Stimulated activated CD8-positive, alpha-beta memory T cell treated with anti-CD3 and anti-CD28 coated beads, Interleukin-4, amount 100 ng/mL, for 1 hour (primary cell): ENCODE data around the gene TMEM178A.

Source experiments
- DNase-seq, 2 donors: peaks; one replicate each; pipeline ENCODE4 v3.0.0-alpha.2; 2020; ENCODE audit warnings: low read depth in 2 of 2, low spot score in 1 of 2

The TMEM178A gene

DNA sequence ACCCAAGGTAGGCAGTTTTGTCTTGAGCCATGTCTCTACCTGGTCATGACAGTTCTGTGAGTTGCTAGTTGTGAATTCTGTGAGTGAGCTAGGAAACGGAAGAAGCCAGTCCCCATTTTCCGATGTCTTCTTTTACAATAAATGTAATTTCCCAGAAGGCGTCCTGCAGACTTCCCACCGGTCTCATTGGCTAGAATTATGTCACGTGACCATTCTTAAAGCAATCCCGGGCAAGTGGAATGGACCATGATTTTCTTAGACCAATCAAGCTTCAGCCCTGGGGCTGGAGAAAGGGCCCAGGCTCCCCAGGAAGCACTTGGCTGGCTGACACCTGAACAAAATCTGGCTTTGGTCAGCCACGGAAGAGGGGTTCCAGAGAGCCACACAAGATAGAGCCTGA, 10.6 kb downstream of the TMEM178A start:
- DNase-seq: no peak

DNA sequence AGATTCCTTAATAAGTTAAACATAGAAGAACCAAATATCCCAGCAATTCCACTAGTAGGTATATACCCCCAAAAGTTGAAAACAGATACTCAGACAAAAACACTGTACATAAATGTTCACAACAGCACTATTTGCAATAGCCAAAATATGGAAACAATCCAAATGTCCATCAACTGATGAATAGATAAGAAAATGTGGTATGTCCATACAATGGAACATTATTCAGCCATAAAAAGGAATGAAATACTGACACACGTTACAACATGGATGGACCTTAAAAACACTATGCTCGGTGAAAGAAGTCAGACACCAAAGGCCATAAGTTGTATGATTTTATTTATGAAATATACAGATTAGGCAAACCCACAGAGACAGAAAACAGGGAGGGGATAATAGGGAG, 12.5 kb downstream of the TMEM178A start:
- DNase-seq: no peak

DNA sequence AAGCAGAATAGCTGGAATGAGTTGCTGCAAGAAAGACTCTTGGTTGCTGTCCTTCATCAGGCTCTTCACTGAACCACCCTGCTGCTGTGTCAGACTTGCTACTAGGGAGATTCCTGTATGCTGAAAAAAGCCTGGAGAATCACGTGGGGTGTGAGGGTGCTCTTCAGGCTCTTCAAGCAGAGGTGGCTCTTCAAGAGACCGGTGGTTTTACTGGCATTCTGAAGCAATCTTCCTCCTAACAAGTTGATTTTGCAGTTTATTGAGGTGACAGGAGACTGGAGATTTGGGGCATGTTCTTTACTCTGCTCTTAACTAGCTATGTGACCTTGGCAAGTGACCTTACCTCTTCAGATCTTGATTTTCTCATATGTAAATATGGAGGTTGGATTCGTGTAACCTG, 14.1 kb downstream of the TMEM178A start:
- DNase-seq: no peak

DNA sequence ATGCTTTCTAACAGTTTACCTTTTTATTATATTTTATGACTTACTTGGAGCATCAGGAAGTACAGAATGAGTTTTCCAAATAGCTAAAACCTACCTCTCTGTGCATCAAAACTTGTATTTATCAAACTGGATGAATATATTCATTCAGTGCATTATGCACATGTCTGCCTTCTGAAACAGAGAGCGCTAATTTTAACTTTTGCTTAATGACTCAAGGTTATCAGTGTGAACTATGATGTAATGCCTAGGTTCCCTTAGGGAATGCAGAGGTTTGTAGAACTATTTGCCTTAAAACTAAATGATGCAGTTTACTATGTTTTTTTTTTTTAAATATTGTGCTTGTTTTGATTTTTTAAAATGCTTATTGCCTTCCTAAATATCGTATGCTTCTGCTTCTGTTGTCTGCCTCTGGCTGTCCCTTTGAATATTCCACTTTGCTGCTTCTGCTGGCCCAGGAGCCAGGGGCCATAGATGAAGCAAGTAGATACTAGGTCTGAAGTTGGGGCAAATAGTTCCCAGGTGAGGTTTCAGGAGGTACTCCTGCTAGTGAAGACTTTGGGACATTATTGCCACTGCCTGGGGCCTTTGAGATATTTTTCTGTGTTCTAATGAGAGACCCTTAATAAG, 16.5 kb downstream of the TMEM178A start:
- no peak for DNase-seq

DNA sequence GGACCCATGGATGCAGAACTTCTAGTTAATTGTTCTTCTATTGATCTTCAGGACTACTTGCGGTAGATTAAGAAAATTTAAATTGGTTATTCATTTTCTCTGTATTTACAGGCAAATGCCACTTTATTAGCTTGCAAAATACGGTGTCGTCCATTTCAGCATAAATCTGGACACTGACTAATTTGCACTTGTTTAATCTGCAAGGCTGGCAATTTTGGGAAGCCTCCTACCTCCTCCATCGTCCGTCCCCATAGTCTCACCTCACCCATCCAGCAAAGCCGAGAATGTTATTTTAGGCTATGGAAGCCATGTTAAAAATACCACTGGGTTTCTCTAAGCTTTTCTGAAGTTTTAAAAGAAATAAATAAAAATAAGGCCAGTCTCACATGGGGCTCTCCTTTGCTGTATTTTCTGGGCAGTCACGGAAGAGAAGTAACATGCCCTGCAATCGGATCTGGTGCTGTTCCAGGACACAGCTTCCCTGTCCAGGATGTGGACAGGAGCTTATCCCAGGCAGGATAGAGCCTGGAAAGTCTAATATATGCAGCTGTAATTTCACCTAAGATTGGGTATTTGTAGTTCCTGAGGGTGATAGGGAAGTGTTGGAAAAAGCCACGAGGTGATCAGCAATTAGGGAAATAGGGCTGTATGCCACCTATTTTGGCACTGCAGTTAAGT, 17.4 kb downstream of the TMEM178A start:
- no peak for DNase-seq

DNA sequence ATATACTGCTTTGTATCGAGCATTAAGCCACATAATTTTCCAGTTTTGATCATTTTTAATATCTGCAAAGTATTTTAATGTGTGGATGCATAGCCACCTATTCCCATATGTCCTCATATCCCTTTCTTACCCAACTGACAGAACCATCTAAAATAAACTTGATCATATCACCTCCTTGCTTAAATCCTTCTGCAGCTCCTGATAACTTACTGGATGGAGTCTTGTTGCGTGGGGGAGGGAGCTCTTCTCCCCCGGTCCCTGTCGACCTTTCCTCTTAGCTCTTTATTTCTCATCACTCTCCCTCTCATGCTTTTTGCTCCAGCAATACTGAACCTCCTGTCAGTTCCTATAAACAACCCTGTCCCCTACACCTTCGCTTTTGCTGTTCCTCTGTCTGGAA, 18.7 kb downstream of the TMEM178A start:
- no peak for DNase-seq

DNA sequence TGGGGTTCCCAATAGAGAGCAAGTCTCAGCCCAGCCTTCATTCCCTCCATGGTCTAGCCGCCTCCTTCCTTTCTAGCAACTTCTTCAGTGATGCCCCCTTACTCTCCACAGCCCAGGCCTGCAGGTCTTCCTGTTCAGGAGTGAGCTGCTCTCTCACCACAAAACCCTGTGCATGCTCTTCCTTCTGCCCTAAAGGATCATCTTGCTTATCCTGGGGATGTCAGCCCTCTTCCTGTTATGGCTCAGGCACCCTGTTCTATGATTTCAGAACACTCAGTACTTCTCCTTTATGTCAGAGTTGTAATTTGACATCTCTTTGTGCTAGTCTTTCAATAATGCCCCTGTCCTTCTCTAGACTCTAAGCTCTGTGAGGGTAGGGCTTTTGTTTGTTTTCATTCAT, 19.4 kb downstream of the TMEM178A start:
- no peak for DNase-seq

DNA sequence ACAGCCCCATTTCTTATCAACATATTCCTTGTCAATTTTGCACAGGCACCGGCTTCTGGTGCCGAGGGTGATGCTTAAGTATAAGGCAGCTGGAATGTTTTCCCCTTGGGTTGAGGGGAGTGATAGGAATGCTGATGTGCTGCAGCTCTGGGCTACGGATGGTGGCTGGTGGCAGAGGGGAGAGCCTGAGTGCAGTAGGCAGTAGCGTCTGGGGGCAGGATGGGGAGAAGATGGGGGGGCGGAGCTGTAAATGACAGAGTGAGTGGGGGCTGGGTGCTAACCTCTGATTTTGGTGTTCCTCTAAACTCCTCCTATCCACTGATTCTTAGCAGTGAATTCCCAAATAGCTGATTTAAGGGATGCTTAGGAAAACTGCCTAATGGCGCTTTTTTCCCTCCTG, 20.7 kb downstream of the TMEM178A start:
- no peak for DNase-seq

DNA sequence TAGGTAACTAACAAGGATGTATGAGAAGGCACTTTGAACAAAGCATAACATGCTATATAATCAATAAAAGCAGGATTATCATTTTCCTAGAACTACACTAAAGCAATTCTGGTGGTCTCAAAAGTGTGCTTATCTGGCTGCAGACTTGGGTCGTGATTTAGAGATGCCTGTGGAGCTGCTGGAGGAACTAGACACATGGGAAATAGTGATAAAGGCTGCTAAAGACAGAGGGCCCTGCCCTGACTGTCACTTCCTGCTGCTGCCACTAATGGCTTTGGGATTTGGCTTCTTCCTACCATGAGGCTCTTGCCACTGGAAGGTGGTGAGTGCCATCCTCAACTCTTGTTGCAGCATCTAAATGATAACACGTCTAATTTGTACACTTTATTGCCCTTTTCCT, 22.5 kb downstream of the TMEM178A start:
- DNase-seq: no peak

DNA sequence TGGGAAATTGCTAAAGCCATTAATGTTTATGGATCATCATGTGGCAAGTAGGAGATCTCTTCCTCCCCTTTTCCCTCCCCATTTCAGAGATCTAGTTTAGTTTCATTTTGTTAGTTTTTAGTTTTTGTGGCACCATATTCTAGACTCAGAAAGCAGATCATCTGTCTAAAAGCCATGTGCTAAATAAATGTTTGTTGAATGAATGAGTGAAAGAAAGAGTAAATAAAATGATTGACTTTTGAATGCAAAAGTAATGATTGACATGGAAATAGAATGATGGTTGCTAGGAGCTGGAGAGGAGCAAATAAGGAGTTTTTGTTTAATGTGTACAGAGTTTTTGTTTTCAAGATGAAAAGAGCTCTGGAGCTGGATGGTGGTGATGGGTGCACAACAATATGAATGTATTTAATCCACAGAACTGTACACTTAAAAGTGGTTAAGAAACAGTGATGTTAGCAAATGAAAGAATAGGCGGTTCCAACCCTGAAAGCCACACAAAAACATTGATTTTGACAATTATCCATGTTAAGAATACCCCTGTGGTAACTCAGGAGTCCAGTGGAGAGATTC, 23.6 kb downstream of the TMEM178A start:
- DNase-seq: no peak

DNA sequence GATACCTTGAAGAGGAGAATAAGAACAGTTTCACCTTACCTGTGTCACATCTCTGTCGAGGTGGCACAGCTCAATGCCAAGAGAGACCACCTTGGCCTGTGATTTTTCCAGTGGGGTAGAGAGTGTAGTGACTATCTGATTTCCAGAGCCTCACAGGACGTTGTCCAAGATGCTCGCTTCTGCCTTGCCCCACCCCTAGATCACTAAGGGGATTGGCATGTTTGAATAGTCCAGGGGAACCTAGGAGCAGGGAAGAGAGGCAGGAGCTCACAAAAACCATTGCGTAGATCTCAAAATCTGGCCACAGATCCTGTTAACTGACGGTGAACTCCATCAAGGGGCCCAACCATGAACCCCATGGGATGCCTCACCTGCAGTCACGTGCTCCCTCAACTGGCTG, 24.2 kb downstream of the TMEM178A start:
- DNase-seq: no peak

DNA sequence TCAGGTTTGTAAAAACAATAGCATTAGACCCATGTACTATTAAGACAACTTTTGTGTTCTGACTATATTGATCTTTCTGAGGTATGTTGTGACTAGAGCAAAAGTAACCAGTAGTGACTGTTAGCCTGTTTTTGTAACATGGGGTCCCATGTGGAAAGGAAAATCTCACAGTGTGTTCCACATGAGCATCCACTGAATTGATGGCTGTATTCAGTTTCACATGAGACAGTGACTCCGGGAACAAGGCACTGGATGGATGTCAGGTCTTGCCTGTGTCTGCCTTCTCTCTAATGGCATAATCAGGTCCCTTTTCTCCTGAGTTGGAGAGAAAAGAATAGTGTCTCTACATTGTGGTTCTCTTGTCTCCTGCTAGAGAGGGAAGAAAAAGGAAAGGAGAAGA, 27.5 kb downstream of the TMEM178A start:
- no peak for DNase-seq

DNA sequence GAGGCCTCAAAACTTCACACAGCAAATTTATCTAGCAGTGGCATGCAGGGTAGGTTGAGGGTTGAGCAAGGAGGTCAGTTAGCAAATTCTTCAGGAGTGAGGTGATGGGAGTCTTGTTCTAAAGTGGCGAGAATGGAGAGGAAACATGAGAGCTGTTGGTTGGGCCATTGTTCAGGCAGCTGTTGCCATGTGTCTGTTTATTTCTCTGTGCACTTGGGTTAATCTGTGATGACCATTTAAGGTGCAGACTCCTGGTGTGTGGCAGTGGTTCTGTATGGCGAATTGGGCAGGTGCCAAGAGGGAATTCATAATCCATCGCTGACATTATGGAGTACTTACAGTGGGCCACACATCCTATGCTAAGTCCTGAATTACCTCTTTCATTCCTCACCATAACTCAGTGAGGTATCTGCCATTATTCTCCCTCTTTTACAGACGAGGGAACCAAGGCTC, 30.4 kb downstream of the TMEM178A start:
- no peak for DNase-seq

DNA sequence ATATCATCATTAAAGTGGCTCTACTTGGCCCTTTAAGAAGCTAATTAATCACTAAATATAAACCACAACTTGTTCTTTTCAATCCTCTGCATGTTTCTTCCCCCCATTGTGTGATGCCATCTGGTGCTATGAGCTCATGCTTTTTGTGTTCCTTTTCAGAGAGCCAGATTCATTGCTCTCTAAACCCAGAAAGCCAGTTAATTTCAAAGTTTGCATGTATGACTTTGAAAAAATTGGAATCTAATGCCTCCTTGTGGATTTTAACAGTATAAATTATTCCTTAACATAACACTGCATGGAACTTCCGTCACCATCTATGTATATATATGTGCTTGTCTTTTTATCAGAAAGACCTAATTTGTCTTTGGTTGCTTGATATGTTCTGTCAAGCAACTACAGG, 31.1 kb downstream of the TMEM178A start:
- no peak for DNase-seq

DNA sequence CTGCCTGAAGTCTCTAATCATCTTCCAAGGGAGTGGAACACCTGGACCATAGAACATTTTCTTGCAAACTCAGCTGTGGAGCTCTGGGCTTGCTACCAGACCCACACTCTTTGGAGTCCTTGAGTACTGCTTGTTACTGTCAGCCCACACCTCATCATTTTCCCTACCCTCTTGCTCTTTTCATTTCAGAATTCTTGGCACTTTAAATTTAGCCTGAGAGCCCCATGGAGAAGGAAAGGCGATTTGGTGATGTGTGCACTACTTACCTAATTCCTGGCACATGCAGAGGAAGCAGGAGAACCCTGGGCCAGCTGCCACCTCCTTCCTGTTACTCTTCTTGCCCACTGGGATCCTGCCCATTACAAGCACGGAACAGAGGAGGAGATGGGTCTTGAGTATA, 31.7 kb downstream of the TMEM178A start:
- DNase-seq: no peak

DNA sequence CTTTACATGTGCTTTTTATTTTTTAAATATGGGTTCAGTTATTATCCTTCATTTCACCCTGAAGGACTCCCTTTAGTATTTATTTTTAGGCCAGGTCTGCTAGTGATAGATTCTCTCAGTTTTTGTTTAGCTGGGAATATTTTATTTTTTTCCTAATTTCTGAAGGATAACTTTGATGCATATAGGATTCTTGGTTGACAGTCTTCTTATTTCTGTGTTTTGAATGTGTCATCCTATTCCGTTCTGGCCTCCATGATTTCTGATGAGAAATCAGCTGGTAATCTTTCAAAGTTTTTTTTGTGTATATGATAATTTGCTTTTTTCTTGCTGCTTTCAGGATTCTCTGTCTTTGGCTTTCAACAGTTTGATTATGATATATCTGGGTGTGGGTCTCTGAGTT, 35.4 kb downstream of the TMEM178A start:
- DNase-seq: no peak

DNA sequence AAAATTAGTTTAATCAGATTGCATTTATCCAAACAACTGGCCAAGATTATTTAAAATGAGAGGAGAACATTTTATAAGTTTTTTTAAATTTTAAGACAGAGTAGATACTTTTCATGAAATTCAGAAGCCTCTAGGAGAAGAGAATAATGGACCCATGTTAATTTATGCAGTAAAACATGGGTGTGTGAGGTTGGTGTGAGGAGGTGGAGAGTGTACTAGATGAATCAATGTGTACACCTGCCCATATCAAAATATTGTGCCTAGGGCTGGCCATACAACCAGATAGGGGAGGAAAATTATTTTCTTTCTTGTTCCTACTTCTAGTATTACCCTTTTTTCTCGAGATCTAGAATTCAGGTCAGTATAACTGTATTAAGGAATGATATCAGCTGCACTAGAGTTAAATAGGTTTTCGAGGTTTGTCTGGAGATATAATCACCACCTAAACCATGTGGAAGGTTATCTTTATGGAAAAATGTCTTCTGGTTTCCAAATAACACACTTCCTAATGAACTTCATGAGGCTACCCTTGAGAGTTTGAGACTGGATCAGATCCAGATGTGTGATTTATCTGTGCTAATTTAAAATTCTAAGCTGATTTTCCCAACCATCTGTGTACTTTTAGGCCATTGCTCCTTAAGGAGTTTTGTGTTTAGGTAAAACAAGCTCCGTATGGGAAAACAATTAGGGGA, 37.6 kb downstream of the TMEM178A start:
- no peak for DNase-seq

DNA sequence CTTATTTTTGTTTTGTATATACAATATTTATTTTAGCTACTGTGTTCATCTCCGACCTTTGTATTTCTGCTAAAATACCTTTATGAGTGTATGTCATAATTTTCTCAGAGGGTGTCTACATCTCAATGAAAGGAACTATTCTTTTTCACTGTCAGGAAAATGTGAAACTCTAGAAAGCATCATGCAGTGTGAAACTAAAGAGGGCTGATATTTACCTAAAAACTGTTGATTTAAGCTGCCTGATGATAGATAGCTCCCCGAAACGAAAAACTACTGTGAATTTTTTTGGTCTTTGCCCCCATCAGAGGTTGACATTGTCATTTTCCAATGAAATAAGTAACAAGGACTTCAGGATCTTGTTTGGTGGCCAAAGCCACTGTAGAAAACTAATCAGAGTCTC, 38.8 kb downstream of the TMEM178A start:
- no peak for DNase-seq

DNA sequence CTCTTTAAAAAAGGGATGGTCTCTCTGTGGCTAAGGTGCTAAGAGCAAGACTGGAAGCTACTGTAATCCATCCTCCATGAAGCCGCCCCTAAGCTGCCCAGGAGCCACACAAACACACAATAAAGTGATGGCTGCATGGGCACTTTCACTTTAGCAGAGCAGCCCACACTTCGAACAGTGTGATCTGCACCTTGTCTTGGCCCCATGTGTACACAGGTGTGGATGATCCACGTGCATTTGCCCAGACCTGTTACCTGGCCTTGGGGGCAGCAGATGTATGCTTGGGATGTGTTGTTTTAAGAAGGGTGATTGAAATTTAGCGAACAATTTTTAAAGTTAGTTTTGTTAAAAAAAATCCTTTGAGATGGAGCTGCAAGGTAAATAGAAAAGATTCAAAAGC, 39.9 kb downstream of the TMEM178A start:
- no peak for DNase-seq

DNA sequence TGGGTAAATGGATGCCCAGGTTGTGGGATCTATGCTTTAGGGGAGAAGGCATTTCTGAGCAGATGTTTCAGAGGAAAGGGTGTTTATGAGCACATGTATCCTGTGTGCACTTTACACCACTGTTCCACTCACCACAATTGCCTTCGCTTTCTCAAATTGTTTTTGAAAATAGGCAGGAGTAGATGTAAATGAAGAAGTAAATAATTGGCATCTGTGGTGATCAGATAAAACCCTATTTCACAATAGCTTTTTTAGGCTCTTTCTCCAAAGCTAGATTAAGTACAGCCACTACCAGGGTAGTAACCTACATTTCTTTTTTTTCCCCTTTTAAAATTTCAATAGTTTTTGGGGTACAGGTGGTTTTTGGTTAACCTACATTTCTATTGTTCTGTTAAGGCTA, 40.6 kb downstream of the TMEM178A start:
- no peak for DNase-seq

DNA sequence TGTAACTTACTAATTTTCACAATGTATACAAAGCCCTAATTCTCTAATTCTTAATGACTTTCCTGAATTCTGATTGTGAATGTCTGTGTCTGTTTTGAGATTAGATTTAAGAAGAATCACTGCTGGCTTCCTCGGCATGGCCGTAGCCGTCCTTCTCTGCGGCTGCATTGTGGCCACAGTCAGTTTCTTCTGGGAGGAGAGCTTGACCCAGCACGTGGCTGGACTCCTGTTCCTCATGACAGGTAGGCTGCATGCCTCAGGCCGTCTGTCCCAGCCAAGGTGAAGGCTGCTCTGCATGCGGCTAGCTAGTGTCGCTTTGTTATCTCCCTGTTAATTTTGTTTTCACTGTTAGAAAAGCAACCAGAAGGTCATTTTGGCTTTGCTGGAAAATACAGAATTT, 41.2 kb downstream of the TMEM178A start:
- no peak for DNase-seq

DNA sequence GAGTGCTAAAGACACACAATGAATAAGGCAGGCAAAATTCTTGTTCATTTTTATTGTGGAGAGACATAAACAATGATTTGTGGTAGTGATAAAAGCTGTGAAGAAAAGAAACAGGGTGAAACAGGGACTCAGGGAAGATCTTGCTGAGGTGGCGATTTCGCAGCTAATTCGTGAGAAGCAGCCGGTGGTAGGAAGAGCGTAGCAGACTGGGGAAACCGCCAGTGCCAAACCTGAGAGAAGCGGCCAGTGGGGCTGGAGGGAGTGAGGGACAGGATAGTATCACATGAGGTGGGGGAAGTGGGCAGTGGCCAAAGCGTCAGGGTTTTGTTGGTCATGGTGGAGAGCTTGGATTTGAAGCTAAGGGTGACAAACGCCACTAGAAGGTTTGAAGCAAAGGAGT, 42.3 kb downstream of the TMEM178A start:
- DNase-seq: no peak
